Activated CD4-positive, alpha-beta T cell treated with anti-CD3 and anti-CD28 coated beads, Interleukin-2, Interleukin-6, amounts not matched to agents 100 ng/mL and 50 ng/mL, durations not matched to agents 16 hours and 8 hours (primary cell): ENCODE measurements around the gene PSMG3.
"Not testable (repeated sequence)": the region's sequence is repeated elsewhere in the genome, so short reads cannot be mapped to it uniquely, and the experiment has no call there.

Experiments
- DNase-seq: peaks from one replicate; pipeline ENCODE4 v3.0.0-alpha.2; 2020

The PSMG3 gene

DNA sequence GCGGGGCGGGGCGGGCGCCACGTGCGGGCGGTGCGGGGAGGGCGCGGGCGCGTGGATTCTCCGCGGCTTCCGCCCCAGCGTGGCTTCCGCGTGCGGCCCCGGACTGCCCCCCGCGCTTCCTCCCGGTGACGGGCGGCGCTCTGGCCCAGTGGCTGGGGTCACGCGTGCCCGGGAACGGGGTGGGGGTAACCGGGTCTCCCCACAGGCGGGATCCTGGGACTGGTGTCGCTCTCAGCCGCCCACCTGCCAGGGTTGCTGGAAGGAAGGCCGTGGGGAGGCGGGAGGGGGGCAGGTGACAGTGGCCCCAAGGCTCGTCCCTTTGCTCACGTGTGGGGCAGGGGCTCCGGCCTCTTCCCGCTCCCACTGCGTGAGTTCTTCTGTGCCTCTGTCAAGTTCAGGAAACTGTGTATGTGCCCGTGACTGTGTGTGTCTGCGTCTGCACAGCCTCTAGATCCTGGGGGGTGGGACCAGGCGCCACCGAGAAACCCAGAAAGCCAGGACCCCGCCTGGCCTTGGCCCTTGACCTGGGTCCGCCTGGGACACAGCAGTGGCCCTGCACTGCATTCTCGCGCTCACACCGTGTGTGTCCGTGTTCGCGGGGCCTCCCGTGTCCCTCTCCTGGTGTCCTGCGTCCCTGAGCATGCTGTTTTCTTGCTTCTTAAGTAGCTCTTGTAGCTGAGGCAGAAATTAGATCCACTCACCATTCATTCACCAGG lies 38.4 kb downstream of the PSMG3 start:
- peak; percentile 33 for DNase-seq

DNA sequence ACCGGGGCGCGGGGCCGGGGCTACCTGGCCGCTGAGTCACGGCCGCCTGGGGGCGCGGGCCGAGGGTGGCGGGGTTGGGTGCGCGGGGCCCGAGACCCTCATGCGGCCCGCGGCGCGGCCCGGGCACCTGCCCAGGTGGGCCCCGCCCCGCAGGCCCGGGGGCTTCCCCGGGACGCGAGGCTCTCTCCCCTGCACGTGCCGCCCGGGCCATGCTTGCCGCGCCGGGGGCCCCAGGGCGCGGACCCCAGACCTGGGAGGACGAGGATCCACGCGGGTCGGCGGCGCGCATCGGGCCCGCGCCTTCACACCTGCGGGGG lies 38.9 kb downstream of the PSMG3 start:
- DNase-seq = no peak

DNA sequence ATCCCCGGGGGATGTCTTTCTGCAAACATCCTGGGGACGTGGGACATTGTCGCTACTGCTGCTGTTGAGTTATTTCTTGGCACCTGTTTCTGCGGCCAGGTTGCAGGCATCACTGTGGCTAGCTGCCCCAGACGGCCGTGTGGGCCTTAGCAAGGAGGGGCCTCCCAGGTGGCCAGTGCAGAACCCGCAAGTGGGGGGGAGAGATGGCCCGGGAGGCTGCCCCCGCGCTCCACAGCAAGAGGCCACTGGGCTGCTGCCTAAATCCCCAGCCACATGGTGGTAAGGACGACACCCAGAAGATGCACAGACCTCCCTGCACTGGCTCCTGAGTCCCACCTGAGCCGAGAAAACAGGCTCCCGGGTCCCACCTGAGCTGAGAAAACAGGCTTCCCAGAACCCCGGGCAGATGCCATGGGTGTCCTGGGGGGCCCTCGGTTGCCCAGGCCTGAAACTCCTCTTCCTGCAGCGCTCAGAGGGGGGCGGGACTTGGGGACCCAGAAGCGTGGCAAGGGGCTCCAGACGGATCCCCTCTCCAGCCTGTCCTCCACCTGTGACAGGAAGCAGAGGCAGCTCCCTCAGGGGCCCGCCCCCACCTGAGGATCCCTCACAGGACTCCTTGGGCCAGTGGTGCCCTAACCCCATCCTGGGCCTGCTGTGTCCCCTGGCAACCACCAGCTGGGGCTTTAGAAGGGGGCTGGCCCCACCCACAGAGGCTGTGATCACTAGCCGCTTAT lies 40.3 kb downstream of the PSMG3 start:
- no peak for DNase-seq

DNA sequence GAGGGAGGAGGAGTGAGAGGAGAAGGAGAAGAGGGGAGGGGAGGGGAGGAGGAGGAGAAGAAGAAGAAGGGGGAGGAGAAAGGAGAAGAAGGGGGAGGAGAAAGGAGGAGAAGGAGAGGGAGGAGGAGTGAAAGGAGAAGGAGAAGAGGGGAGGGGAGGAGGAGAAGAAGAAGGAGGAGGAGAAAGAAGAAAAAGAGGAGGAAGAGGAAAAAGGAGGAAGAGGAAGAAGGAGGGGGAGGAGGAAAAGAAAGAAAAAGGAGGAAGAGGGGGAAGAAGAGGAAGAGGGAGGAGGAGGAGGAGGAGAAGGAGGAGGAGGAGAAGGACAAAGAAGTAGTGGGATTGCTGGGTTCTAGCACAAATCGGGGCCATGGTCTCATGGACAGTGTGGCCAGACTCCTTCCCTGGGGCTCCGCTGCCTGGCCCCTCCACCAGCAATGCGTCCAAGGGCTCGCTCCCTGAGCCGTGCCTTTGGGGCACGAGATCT lies 43.5 kb downstream of the PSMG3 start:
- DNase-seq = no peak

DNA sequence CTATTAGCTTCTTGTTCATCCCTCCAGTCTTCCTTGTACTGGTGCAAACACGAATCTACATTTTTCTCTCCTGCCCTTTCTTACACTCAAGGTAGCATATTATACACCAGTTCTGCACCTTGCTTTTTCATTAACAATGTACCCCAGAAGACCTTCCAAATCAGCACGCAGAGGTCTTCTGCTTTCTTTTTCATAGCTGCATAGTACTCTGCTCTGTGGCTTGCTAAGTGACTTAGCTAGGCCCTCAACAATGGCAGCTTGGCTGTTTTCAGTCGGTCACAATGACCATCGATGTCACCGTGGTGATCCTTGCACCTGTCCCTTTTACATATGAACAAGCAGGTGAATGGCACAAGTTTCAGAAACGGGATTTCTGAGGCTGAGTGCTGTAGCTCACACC lies 44.4 kb downstream of the PSMG3 start:
- DNase-seq = no peak

DNA sequence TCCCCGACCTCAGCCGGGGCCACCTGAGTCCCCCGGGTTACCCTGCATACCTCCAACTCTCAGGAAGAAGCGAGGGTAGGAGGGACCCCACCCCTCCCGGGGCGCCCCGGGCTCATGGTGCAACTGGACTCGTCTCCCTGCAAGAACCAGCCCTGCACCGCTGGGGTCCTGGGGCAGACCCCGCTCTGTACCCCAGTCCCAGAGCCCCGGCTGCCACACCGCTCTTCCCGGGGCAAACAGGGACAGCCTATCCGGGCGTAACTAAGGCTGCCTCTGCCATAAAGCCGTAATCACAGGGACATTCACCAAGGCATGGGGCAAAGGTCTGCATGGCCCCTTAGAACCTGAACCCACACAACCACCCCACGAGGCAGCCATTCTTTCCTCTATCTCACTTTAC lies 46.0 kb downstream of the PSMG3 start:
- DNase-seq = no peak

DNA sequence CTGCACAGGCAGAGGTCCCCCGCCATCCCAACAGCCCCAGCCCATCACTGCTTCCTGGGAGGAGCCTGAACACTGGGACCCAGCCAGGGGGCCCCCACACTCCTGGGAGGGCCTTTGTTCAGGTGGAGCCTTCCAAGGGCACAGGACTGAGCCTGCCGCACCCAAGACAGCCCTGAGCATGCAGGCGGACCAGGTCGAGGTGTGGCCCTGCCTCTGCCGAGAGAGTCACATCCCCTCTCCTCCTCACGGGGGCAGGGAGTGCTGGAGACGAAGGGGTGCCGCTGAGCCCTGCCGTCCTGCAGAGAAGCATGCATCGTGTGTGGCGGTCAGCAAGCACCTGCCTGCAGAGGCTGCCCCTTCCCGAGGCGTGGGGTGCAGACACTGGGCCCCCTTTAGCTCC lies 46.6 kb downstream of the PSMG3 start:
- DNase-seq = no peak

DNA sequence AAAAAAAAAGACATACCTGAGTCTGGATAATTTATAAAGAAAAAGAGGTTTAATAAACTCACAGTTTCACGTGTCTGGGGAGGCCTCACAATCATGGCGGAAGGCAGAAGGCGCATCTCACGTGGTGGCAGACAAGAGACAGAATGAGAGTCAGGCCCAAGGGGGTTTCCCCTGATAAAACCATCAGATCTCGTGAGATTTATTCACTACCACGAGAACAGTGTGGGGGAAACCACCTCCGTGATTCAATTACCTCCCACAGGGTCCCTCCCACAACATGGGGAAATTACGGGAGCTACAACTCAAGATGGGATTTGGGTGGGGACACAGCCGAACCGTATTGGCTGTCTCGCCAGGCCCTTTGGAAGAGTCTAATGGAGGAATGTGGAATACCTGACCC lies 48.4 kb downstream of the PSMG3 start:
- DNase-seq = no peak

DNA sequence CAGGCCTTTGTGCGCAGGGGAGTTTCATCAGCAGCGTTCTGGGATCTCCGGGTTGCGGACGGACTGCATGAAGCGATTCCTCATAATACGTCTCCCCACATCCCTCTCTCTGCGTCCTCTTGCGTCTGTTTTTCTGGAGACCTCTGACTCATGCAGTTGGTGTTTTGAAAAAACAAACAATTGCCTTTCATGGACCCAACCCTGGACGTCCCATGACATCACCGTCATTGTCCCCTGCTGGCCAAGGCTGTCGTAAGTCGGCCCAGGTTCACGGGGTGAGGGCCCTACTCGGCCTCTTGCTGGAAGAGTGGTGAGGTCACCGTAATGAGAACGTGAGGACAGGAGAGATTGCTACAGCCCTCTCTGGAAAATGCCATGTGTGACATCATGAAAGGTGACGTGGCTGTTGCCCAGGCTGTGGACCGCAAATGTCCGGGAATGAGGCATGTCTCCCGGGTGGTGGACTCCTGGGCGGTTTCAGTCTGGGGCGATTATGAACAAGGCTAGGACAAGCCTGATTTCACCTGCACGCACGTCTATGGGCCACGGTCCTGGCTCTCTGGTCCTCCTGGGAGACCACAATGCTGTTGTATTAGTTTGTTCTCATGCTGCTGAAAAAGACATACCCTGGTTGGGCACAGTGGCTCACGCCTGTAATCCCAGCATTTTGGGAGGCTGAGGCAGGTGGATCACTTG lies 49.1 kb downstream of the PSMG3 start:
- no peak for DNase-seq

DNA sequence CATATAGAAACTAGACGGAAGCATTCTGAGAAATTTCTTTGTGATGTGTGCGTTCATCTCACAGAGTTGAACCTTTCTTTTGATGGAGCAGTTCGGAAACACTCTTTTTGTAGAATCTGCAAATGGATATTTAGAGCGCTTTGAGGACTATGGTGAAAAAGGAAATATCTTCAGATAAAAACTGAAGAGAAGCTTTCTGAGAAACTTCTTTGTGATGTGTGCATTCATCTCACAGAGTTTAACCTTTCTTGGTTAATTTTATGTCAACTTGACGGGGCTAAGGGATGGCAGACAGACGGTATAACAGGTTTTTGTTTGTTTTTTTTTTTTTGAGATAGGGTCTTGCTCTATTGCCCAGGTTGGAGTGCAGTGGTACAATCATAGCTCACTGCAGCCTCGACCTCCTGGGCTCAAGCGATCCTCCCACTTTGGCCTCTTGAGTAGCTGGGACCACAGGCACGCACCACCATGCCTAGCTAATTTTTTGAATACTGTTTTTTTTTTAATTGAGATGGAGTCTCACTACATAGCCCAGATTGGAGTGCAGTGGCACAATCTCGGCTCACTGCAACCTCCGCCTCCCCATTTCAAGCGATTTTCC lies 50.4 kb downstream of the PSMG3 start:
- not testable (repeated sequence) for DNase-seq
